Epithelial cell of umbilical artery (primary cell): ENCODE measurements around the gene GNG13. TPM values are rescaled to one million over a fixed set of nuclear protein-coding genes. Genes with fewer than 3 reads are reported as not detected.

Experiments
- total RNA-seq: library from RNA; depleted of rRNA; stranded (reverse); fragments of >200 nt; gene quantifications from 2 replicates; pipeline ENCODE4 v1.2.3, GENCODE V29; 2014

Gene GNG13, protein sequence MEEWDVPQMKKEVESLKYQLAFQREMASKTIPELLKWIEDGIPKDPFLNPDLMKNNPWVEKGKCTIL
- total RNA-seq = not detected in 2 replicates

GRCh38 chr16:799948-800833 is at the start of gene GNG13:
GNG13 (minus strand) TSS chr16:800734; CDS start chr16:799077, 1,657 bp downstream.

DNA sequence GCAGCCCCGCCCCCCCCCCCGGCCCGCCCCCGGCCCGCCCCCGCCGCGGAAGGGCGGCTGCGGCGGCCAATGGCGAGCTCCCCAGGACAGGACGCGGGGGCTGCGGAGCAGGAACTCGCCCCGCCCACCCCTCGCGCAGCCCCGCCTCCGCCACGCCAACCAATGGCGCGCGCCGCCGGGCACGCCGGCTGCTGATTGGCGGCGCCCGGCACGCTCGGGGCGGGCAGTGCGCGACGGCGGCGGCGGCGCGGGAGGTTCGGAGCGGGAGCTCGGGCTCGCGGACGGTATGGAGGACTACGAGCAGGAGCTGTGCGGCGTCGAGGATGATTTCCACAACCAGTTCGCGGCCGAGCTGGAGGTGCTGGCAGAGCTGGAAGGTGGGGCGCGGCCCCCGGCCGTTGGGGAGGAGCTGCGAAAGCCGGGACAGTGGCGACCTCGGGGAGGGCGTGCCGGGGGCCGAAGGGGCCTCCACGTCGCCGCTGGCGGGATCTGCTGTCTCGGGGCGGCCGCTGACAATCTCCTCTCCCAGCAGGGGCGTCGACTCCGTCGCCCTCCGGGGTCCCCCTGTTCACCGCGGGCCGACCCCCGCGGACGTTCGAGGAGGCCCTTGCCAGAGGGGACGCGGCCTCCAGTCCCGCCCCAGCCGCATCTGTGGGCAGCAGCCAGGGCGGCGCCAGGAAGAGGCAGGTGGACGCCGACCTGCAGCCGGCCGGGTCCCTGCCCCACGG is 12.0 kb downstream of the GNG13 start, which contains the start of gene CHTF18:
CHTF18 (plus strand) TSS at position 222 of the 728 bp plus-strand sequence; CDS start at position 287, 65 bp downstream.

GRCh38 chr16:787978-788398 is 12.5 kb downstream of the GNG13 start, which contains the start of gene RPUSD1:
RPUSD1 (minus strand) TSS chr16:788381; CDS start chr16:787737, 644 bp downstream.

DNA sequence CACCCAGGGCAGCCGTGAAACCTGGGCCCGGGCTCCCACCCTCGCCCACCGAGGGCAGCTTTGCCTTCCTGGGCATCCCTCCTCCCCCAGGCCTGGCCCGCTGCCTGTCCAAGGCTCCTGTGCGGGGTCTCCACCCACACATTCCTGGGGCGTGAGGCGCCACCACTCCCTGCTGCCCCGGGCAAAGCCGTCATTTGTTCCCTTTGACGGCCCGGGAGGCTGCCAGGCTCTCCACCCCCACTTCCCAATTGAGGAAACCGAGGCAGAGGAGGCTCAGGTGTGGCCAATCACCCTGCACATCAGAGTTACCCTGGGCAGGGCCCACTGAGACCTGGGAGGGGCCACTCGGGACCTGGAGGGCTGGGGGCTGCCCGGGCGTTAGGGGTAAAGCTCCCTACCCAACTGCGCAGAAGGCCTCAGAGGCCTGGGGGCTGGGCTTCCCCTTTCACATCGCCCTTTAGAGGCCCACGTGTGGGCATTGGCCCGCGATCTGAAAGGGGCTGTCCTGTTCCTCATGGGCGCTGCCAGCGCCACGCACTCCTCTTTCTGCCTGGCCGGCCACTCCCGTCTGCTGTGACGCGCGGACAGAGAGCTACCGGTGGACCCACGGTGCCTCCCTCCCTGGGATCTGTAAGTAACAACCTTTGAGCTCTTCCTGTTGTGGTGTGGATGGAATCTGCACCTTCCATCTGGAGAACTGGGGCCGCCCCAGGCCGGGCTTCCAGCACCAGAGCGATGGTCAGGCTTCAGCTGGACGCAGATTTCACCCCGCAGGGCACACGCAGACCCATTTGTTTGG is 39.8 kb downstream of the GNG13 start, which contains the start of gene MSLN:
MSLN (plus strand) TSS at position 190 of the 799 bp plus-strand sequence. CDS start 1,947 bp downstream, outside the sequence.

Other genes starting within 250 kb of the GNG13 start
- under 0.01 TPM in 1 of 2 replicates, not detected in the other for gene PRR35, start 240.3 kb downstream of the GNG13 start, total RNA-seq
- 1.6 and 2.0 TPM in 2 replicates for gene NHLRC4, start 233.7 kb downstream of the GNG13 start, total RNA-seq
- 23.1 and 24.2 TPM in 2 replicates for gene PIGQ, start 230.8 kb downstream of the GNG13 start, total RNA-seq
- gene RAB40C, start 210.7 kb downstream of the GNG13 start, total RNA-seq = 8.4 and 11.1 TPM in 2 replicates
- 0.15 TPM in 1 of 2 replicates, not detected in the other for gene WFIKKN1, start 169.7 kb downstream of the GNG13 start, total RNA-seq
- gene METTL26, start 164.4 kb downstream of the GNG13 start, total RNA-seq = 68.7 and 115 TPM in 2 replicates
- 22.6 and 23.7 TPM in 2 replicates for gene MCRIP2, start 158.9 kb downstream of the GNG13 start, total RNA-seq
- 8.8 and 9.4 TPM in 2 replicates for gene WDR90, start 151.4 kb downstream of the GNG13 start, total RNA-seq
- gene RHOT2, start 132.6 kb downstream of the GNG13 start, total RNA-seq = 32.1 and 35.7 TPM in 2 replicates
- 0.30 and 0.65 TPM in 2 replicates for gene RHBDL1, start 125.1 kb downstream of the GNG13 start, total RNA-seq
- 139 and 144 TPM in 2 replicates for gene STUB1, start 120.3 kb downstream of the GNG13 start, total RNA-seq
- gene JMJD8, start 116.4 kb downstream of the GNG13 start, total RNA-seq = 22.0 and 29.6 TPM in 2 replicates
- gene WDR24, start 110.3 kb downstream of the GNG13 start, total RNA-seq = 2.6 TPM in 2 replicates
- 0.32 TPM in 1 of 2 replicates, not detected in the other for gene FBXL16, start 94.9 kb downstream of the GNG13 start, total RNA-seq
- 15.5 and 41.9 TPM in 2 replicates for gene METRN, start 85.6 kb downstream of the GNG13 start, total RNA-seq
- gene ANTKMT, start 79.6 kb downstream of the GNG13 start, total RNA-seq = 38.3 and 43.9 TPM in 2 replicates
- 0.15 and 1.3 TPM in 2 replicates for gene CCDC78, start 74.3 kb downstream of the GNG13 start, total RNA-seq
- 3.6 and 12.0 TPM in 2 replicates for gene HAGHL, start 73.6 kb downstream of the GNG13 start, total RNA-seq
- gene CIAO3, start 59.7 kb downstream of the GNG13 start, total RNA-seq = 27.3 and 33.6 TPM in 2 replicates
- not detected in 2 replicates for gene MSLN, start 40.0 kb downstream of the GNG13 start, total RNA-seq
- gene RPUSD1, start 12.4 kb downstream of the GNG13 start, total RNA-seq = 35.4 and 37.1 TPM in 2 replicates
- gene CHTF18, start 12.1 kb downstream of the GNG13 start, total RNA-seq = 13.6 and 22.2 TPM in 2 replicates
- gene LMF1, start 170.2 kb upstream of the GNG13 start, total RNA-seq = 3.3 and 15.9 TPM in 2 replicates
- gene SOX8, start 181.0 kb upstream of the GNG13 start, total RNA-seq = 0.30 and 0.65 TPM in 2 replicates